NCI-H1417 (cell line): ENCODE data around the gene TCFL5.

Experiments
- DNase-seq, 3 experiments: peaks; one replicate each; lab custom pipeline; 2025; lab: John Stamatoyannopoulos, UW

TCFL5 gene

DNA sequence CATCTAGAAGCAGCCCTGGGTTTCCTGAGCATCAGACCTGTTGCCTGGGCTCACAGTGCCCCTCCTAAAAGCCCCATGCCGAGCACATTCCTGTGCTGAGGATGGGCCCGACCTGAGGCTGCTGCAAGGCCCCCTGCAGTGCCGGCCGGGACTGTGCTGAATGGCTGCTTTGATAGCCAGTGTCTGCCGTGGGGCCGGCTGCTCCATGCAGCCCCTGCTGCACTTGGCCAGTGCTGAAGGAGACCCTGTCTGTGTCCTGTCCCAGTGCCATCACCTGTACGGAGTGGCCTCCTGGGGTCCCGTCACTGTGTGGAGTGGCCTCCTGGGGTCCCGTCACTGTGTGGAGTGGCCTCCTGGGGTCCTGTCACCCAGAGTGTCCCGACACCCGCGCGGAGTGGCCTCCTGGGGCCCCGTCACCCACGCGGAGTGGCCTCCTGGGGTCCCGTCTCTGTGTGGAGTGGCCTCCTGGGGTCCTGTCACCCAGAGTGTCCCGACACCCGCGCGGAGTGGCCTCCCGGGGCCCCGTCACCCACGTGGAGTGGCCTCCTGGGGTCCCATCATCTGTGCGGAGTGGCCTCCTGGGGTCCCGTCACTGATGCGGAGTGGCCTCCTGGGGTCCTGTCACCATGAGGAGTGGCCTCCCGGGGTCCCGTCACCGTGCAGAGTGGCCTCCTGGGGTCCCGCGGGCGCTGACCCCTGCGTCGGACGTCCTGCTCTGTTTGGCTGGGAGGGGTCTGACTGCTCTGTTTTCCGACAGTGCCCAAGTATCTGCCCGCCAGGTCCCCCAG is 37.7 kb downstream of the TCFL5 start:
- peak in 1 of 3 experiments; percentile 22 for DNase-seq

DNA sequence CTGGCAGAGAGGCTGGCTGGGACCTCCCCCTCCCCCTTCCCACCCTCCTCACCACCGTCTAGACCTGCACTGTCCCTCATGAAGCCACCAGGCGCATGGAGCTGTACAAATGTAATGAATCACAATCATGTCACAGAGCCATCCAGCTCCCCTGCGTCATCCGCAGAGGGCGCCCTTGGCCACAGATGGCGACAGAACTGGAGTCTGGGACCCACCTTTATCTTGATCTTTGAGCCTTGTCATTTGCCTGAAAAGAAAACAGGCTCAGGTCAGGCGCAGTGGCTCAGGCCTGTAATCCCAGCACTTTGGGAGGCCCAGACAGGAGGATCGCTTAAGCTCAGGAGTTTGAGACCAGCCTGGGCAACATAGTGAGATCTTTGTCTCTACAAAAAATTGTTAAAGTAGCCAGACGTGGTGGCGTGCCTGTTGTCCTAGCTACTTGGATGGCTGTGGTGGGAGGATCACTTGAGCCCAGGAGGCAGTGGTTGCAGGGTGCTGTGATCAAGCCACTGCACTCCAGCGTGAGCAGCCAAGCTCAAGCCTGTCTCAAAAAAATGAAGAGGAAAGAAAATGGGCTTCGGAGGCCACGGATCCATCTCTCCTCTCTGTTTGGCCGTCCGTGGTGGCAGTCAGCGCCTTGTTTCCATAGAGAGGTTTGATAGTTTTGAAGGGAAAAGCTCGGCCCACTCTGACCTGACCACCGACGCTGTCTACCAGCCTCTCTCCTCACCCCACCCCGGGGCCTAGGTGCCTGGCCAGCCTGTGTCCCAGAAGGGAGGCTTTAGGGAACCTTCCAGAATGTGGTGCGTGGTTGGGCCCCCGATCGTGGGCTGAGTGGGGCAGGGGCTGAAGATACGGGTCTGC is 38.6 kb downstream of the TCFL5 start:
- peak; percentile 19 to 65 (median 62) for DNase-seq

DNA sequence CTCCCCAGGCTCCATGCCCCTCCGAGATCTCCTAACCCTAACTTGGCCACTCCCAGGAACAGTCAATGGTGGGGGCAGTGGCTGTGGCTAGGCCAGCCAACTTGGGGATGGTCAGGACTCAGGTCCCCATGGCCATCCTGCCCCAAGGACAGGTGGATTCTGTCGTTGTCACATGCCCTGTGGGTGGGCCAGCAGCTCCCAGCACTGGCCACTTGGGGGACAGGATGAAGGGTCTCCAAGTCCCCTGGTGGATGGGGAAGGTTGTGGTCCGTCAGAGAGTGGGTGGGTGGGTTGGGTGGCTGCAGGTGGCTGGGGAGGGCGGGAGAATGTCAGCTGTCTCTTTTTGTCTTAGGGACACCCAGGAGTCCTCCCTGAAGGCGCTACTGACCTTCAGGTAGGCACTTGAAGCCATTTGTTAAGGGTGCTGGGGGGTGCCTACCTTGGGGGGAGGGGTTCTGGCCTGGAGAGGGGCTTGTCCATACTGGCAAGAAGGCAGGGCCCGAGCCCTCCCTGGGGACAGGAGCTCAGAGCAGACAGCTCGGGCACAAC is 39.3 kb downstream of the TCFL5 start:
- no peak for DNase-seq

- no peak for DNase-seq
These were observed 39.9 kb downstream of the TCFL5 start for GRCh38 chr20:62821726-62822210.

GRCh38 chr20:62820962-62821725 is 40.5 kb downstream of the TCFL5 start:
- DNase-seq = no peak

- DNase-seq = no peak
These were observed 41.2 kb downstream of the TCFL5 start for GRCh38 chr20:62820208-62820961.

- DNase-seq = peak in 2 of 3 experiments; percentile 29 to 36
These were observed 42.0 kb downstream of the TCFL5 start for GRCh38 chr20:62819494-62820174.

DNA sequence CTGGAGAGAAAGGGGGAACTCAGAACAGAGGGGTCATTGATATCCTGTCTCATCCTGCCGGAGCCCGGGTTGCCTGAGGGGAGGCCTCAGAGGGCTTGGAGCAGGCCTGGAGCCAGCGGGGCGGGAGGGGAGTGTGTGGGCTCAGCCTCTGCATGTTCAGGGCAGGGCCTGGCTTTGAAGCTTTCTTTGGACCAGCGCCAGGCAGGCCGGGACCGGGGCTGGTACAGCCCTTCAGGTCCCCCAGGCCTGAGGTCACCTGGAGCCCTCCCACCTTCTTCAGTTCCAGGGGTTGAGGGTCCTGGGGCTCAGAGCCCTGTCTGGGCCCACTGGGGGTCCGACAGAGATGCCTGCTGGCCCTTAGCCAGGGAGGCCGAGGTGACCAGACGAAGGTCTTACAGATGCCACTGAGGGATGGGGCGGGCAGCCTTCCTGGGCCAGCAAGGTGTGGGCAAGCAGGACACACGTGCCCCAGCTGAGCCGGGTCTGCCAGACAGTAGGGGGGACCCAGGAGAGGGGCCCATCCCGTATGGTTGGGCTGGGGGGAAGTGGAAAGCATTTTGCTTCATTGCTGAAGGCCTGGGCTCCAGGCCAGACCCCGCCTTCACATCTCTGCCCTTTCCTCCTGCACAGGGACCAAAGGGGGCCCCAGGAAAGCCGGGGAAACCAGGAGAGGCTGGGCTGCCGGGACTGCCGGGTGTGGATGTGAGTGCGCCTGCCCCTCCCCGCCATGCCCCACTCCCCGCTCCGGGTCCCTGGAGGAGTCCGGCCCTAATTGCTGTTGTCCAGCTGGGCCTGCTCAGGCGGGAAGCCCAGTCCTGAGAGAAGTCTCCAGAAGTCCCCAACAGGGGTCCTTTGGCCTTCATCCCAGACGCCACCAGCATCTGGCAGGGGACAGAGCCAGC is 42.8 kb downstream of the TCFL5 start:
- peak in 1 of 3 experiments; percentile 36 for DNase-seq

DNA sequence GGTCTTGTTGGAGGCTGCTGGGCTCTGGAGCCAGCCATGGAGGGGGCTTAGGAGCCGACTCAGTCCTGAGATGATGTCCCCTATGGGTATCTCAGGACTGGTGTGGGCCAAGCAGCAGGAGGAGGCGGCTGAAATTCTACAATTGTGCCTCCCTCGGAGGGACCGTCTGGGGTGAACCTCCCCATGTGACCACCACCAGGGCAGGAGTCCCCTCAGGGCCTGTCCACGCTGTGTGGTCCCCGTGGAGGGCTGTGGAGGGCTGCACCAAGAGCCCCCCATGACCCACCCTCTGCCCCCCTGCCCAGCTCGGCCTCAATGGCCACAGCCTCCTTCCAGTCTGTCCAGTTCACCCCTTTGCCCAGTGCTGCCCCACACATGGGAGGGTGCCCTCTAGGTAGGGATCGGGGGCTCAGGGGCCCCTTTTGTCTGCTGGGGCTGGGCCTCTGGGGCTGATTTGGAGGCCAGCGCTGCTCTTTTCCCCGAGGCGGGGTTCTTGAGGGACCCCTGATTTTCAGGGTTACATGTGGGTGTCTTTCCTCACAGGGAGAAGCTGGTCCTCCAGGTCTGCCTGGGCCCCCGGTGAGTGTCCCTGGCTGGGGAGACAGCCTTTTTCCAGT is 43.5 kb downstream of the TCFL5 start:
- DNase-seq = no peak

GRCh38 chr20:62816884-62817873 is 44.4 kb downstream of the TCFL5 start, which contains the start of gene COL9A3:
Gene COL9A3 (plus strand): TSS chr20:62817050. CDS start chr20:62817065, 15 bp downstream.
- DNase-seq = peak in 2 of 3 experiments; percentile 22 to 52

DNA sequence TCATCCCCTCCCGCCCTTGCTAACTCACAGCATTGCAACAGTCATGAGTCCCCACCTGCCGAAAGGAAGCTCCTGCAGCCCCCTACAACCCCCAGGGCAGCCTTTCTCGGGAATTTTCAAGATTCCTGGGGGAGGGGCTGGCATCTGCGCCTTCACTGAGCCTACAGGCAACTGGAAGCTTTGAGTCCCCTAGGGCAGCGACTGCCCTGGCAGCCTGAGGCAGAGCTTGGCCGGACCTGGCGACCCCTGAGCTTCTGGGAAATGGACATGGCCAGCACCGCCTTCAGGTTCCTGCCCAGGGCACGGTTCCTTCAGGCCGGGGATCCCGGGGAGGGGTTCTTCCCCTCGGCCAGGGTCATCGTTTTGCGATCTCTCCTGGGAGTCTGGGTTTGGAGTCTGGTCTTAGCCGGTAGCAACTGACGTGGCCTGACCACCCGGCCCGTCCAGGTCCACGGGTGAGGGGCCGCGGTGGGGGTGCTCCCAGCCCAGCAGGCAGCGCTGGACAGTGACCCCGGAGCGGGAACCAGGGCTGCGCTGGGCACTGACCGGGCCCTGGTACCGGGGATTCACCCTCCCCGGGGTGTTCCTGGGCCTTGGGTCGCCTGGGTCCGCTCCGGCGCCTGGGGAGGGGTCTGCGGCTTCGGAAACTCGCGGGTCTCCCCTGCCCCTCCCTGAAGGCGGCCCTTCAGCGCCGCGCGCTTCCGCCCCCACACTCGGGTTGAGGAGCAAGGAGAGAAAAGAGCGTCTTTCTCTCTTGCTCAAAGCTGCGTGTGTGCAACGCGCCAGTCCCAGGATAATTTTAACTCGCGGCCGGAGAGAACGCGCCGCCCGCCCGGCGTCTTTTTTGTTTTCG is 45.4 kb downstream of the TCFL5 start:
- DNase-seq = peak in 1 of 3 experiments; percentile 52

- no peak for DNase-seq
These were observed 46.3 kb downstream of the TCFL5 start for GRCh38 chr20:62815066-62815991.

GRCh38 chr20:62814709-62815065 is 46.9 kb downstream of the TCFL5 start:
- DNase-seq = no peak

DNA sequence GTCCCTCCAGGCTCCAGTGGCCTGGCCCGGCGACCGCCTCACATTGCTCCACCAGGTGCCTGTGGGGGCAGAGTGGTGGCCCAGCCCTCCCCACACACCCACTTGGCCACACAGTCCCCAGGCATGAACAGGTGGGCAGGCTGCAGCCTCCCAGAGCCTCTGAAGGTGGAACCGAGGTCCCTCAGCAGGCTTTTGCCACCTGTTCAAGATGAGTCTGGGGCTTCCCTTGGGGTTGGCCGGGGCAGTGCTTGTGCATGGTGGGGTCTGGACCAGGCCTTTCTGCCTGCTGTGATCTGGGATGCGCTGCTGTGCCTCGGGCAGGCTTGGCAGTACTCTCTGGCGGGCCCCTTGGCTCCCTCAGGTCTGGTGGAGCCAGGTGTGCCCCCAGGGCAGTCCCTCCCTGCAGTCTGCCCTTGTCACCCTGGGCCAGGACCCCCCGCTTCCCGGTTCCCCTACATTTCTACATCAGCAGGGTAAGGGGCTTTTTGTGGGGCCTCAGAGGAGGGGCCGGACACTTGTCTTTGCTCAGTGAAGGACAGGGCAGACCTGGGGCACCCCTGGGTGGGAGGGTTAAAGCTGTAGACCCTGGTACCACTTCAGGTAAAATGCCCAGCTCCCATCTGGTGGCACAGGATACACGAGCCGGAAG is 47.4 kb downstream of the TCFL5 start:
- DNase-seq = no peak

- no peak for DNase-seq
These were observed 48.0 kb downstream of the TCFL5 start for GRCh38 chr20:62813588-62813987.
